ENCODE data around the gene CAT.

The CAT gene

GRCh38 chr11:34407121-34407813, 31.5 kb upstream of the CAT start:
- Histone ChIP-seq H3K9me3 (ENCODE audit: insufficient read depth, low read length) (no peaks in the 10 kb centered on the region), H3K4me3 (ENCODE audit: insufficient read depth, low read length, poor library complexity, severe bottlenecking) (no peak overlapping the region), H3K27ac (ENCODE audit: low read depth, low read length) (no peak overlapping the region), H3K27me3 (ENCODE audit: low read length) (no peaks in the 10 kb centered on the region), H3K36me3 (ENCODE audit: low read length) (no peaks in the 10 kb centered on the region), H3K4me2 (ENCODE audit: low read depth, low read length, poor library complexity, severe bottlenecking) (no peak overlapping the region), H2AFZ (ENCODE audit: low read depth, low read length, severe bottlenecking) (no peak overlapping the region), H3F3A (ENCODE audit: insufficient read depth) (no peaks in the 10 kb centered on the region), H3K9me2 (replicated peaks; ENCODE audit: insufficient read depth, low read length) (no peaks in the 10 kb centered on the region), H3K9ac (ENCODE audit: low read length) (no peak overlapping the region), H4K20me1 (ENCODE audit: low read depth, low read length) (no peaks in the 10 kb centered on the region), H3K79me2 (ENCODE audit: insufficient read depth, low read length) (no peaks in the 10 kb centered on the region)
- TF ChIP-seq EZH2phosphoT487 (conservative IDR thresholded peaks at IDR 0.05; ENCODE audit: low read length) (no peak), CTCF (IDR thresholded peaks at IDR 0.05; ENCODE audit: insufficient read depth, low read length, poor library complexity, severe bottlenecking) (no peak)

- Histone ChIP-seq H3K27me3 (ENCODE audit: low read length) (no peaks in the 10 kb centered on the region), H3K4me3 (ENCODE audit: insufficient read depth, low read length, poor library complexity, severe bottlenecking) (no peak overlapping the region), H4K20me1 (ENCODE audit: low read depth, low read length) (no peaks in the 10 kb centered on the region), H2AFZ (ENCODE audit: low read depth, low read length, severe bottlenecking) (no peak overlapping the region), H3K79me2 (ENCODE audit: insufficient read depth, low read length) (no peaks in the 10 kb centered on the region), H3K9me2 (replicated peaks; ENCODE audit: insufficient read depth, low read length) (no peaks in the 10 kb centered on the region), H3K4me2 (ENCODE audit: low read depth, low read length, poor library complexity, severe bottlenecking) (no peak overlapping the region), H3K9ac (ENCODE audit: low read length) (no peak overlapping the region), H3F3A (ENCODE audit: insufficient read depth) (no peaks in the 10 kb centered on the region), H3K36me3 (ENCODE audit: low read length) (no peaks in the 10 kb centered on the region; the same call in 1 of the 2 replicates), H3K27ac (ENCODE audit: low read depth, low read length) (no peak overlapping the region), H3K9me3 (ENCODE audit: insufficient read depth, low read length) (peaks cover 11% of the 10 kb centered on the region)
- no peak for TF ChIP-seq EZH2phosphoT487 (conservative IDR thresholded peaks at IDR 0.05; ENCODE audit: low read length)
- TF ChIP-seq CTCF (IDR thresholded peaks at IDR 0.05; ENCODE audit: insufficient read depth, low read length, poor library complexity, severe bottlenecking): no peak
These were observed 30.1 kb upstream of the CAT start for GRCh38 chr11:34408580-34409172.

- Histone ChIP-seq H3K9me2 (replicated peaks; ENCODE audit: insufficient read depth, low read length) (no peaks in the 10 kb centered on the region), H3K36me3 (ENCODE audit: low read length) (no peaks in the 10 kb centered on the region; the same call in 1 of the 2 replicates), H3K4me2 (ENCODE audit: low read depth, low read length, poor library complexity, severe bottlenecking) (no peak overlapping the region), H3K9ac (ENCODE audit: low read length) (no peak overlapping the region), H3K4me3 (ENCODE audit: insufficient read depth, low read length, poor library complexity, severe bottlenecking) (no peak overlapping the region), H3K9me3 (ENCODE audit: insufficient read depth, low read length) (peaks cover 15% of the 10 kb centered on the region), H3K27ac (ENCODE audit: low read depth, low read length) (no peak overlapping the region), H3F3A (ENCODE audit: insufficient read depth) (no peaks in the 10 kb centered on the region), H3K79me2 (ENCODE audit: insufficient read depth, low read length) (no peaks in the 10 kb centered on the region), H2AFZ (ENCODE audit: low read depth, low read length, severe bottlenecking) (no peak overlapping the region), H3K27me3 (ENCODE audit: low read length) (no peaks in the 10 kb centered on the region), H4K20me1 (ENCODE audit: low read depth, low read length) (no peaks in the 10 kb centered on the region)
- TF ChIP-seq EZH2phosphoT487 (conservative IDR thresholded peaks at IDR 0.05; ENCODE audit: low read length): no peak
These were observed 27.6 kb upstream of the CAT start for GRCh38 chr11:34411111-34411510.

GRCh38 chr11:34411791-34412190, 26.9 kb upstream of the CAT start:
- TF ChIP-seq EZH2phosphoT487 (conservative IDR thresholded peaks at IDR 0.05; ENCODE audit: low read length) (no peak), CTCF (IDR thresholded peaks at IDR 0.05; ENCODE audit: insufficient read depth, low read length, poor library complexity, severe bottlenecking) (no peak)
- Histone ChIP-seq H3K4me3 (ENCODE audit: insufficient read depth, low read length, poor library complexity, severe bottlenecking) (no peak overlapping the region), H3K9me2 (replicated peaks; ENCODE audit: insufficient read depth, low read length) (no peaks in the 10 kb centered on the region)

More at GRCh38 chr11:34411791-34412190, 26.9 kb upstream of the CAT start:
- H3K9me3 ChIP-seq (ENCODE audit: insufficient read depth, low read length): peaks cover 15% of the 10 kb centered on the region
- H3K27me3 ChIP-seq (ENCODE audit: low read length): no peaks in the 10 kb centered on the region
- no peaks in the 10 kb centered on the region for H3K79me2 ChIP-seq (ENCODE audit: insufficient read depth, low read length)
- H3K27ac ChIP-seq (ENCODE audit: low read depth, low read length): no peak overlapping the region
- H3K9ac ChIP-seq (ENCODE audit: low read length): no peak overlapping the region
- no peak overlapping the region for H3K4me2 ChIP-seq (ENCODE audit: low read depth, low read length, poor library complexity, severe bottlenecking)
- no peaks in the 10 kb centered on the region for H4K20me1 ChIP-seq (ENCODE audit: low read depth, low read length)
- H2AFZ ChIP-seq (ENCODE audit: low read depth, low read length, severe bottlenecking): no peak overlapping the region
- no peaks in the 10 kb centered on the region; the same call in 1 of the 2 replicates for H3K36me3 ChIP-seq (ENCODE audit: low read length)
- no peaks in the 10 kb centered on the region for H3F3A ChIP-seq (ENCODE audit: insufficient read depth)
